ENCODE data around the gene KXD1.

- TF ChIP-seq ZNF274 (IDR thresholded peaks at IDR 0.05; ENCODE audit: low read depth, low read length) (no peak), YY1 (IDR thresholded peaks at IDR 0.05; ENCODE audit: insufficient read depth, insufficient read length) (no peak), SUZ12 (IDR thresholded peaks at IDR 0.05; ENCODE audit: extremely low read depth, insufficient read depth, insufficient read length) (peak; percentile 28)
Observed at GRCh38 chr19:18612051-18612771, 54.5 kb downstream of the KXD1 start.

Measured in NT2/D1 (cell line).